Astrocyte of the hippocampus (primary cell): Measurements from ENCODE around the gene RBP3.

Source experiments
- DNase-seq: peaks from one replicate; pipeline ENCODE4 v3.0.0; 2011; ENCODE audit warnings: low read depth, low spot score

The RBP3 gene

GRCh38 chr10:47348138-47348651 lies at the start of gene RBP3:
RBP3 (plus strand) TSS chr10:47348363; CDS start chr10:47348485, 122 bp downstream.
- DNase-seq = no peak

GRCh38 chr10:47298715-47299114 lies 49.4 kb upstream of the RBP3 start:
- no peak for DNase-seq

- DNase-seq = peak; percentile 17
Observed at GRCh38 chr10:47299611-47300428, 48.3 kb upstream of the RBP3 start, which contains the start of gene GDF10. GDF10 (plus strand) TSS chr10:47300197; CDS start chr10:47300652, 455 bp downstream.

- peak; percentile 50 for DNase-seq
Observed at GRCh38 chr10:47300429-47300931, 47.7 kb upstream of the RBP3 start.

GRCh38 chr10:47301833-47302232 lies 46.3 kb upstream of the RBP3 start:
- no peak for DNase-seq

GRCh38 chr10:47303105-47303504 lies 45.1 kb upstream of the RBP3 start:
- DNase-seq = no peak

GRCh38 chr10:47303866-47304265 lies 44.3 kb upstream of the RBP3 start:
- DNase-seq = no peak

GRCh38 chr10:47305566-47305965 lies 42.6 kb upstream of the RBP3 start:
- no peak for DNase-seq

- no peak for DNase-seq
Observed at GRCh38 chr10:47306387-47307210, 41.6 kb upstream of the RBP3 start.

GRCh38 chr10:47307381-47307780 lies 40.8 kb upstream of the RBP3 start:
- no peak for DNase-seq

GRCh38 chr10:47308775-47309174 lies 39.4 kb upstream of the RBP3 start:
- no peak for DNase-seq

- no peak for DNase-seq
Observed at GRCh38 chr10:47309408-47310089, 38.6 kb upstream of the RBP3 start.

- no peak for DNase-seq
Observed at GRCh38 chr10:47310090-47310505, 38.1 kb upstream of the RBP3 start.

GRCh38 chr10:47311193-47311931 lies 36.8 kb upstream of the RBP3 start:
- no peak for DNase-seq

- DNase-seq = peak; percentile 88
Observed at GRCh38 chr10:47311932-47312662, 36.1 kb upstream of the RBP3 start.

GRCh38 chr10:47312663-47312995 lies 35.5 kb upstream of the RBP3 start:
- no peak for DNase-seq

GRCh38 chr10:47314416-47314970 lies 33.7 kb upstream of the RBP3 start:
- DNase-seq = no peak

GRCh38 chr10:47315421-47315820 lies 32.7 kb upstream of the RBP3 start:
- DNase-seq = peak; percentile 23

- DNase-seq = no peak
Observed at GRCh38 chr10:47316131-47316530, 32.0 kb upstream of the RBP3 start.

GRCh38 chr10:47317251-47317650 lies 30.9 kb upstream of the RBP3 start:
- no peak for DNase-seq
